Measurements from ENCODE around the gene CPA2. TPM values are rescaled to one million over a fixed set of nuclear protein-coding genes. Genes with fewer than 3 reads are reported as not detected.
"Not testable (repeated sequence)": the region's sequence is repeated elsewhere in the genome, so short reads cannot be mapped to it uniquely, and the experiment has no call there.

The CPA2 gene
- total RNA-seq, 1 donor = not detected

DNA sequence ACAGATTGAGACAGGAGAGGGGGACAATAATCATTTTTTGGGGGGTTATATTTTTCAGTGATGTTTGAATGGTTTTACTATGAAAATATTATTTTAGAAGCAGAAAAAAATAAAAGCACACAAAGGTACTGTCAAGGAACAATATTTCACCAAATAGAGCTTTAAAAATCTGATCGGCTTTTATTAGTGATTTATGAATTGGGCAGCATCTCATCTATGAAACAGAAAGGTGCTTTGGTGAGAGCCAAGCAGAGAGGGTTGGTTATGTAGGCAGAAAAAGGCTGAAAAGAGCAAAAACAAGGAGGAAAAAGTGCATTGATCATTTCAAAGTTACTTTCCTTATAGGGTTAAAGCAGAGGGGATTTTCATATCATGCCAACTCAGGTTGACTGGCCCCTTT lies 26.4 kb upstream of the CPA2 start:
- no peaks in the 10 kb centered on the region for H3K9me3 ChIP-seq (ENCODE audit: low read depth, low read length)
- no peaks in the 10 kb centered on the region for H3K27me3 ChIP-seq (ENCODE audit: insufficient read depth, low read length)
- no peaks in the 10 kb centered on the region for H3K4me1 ChIP-seq (ENCODE audit: insufficient read depth, low read length)
- H3K4me3 ChIP-seq (ENCODE audit: low read length) = no peak overlapping the region

DNA sequence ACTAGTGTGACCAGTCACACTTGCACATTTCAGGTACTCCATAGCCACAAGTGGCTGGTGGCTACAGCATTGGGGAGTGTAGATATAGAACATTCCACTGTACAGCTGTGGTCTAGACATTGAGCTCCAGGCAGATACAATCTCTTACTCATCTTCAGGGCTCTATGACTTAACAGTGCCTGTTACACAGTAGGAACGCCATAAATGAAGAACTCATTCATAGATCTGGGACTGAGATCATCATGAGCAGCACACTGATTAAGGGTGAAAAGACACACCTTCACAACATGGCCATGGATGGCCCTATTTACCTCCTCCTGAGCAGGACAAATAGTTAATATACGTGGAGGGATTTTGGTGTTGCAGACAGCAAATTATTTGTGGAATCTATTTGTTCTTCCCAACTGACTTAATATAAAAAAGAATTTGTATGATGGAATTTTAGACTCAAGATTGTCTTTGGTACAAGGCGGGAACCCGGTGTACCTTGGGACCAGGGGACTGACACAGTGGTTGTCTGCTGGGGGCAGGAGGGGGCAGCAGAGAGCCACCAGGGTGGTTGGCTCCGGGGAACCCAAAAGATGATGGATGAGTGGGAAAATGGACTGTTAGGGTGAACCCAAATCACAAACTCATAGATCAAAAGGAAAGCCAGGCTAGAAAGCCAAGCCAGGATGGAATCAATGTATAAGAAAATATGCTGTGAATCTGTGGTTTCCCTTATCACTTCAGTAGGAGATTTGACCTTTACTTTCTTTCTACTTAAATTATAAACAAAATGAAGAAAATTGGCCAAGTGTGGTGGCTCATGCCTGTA lies 24.3 kb upstream of the CPA2 start:
- H3K27me3 ChIP-seq (ENCODE audit: insufficient read depth, low read length) = no peaks in the 10 kb centered on the region
- no peaks in the 10 kb centered on the region for H3K9me3 ChIP-seq (ENCODE audit: low read depth, low read length)
- no peak overlapping the region for H3K4me3 ChIP-seq (ENCODE audit: low read length)
- no peaks in the 10 kb centered on the region for H3K4me1 ChIP-seq (ENCODE audit: insufficient read depth, low read length)

DNA sequence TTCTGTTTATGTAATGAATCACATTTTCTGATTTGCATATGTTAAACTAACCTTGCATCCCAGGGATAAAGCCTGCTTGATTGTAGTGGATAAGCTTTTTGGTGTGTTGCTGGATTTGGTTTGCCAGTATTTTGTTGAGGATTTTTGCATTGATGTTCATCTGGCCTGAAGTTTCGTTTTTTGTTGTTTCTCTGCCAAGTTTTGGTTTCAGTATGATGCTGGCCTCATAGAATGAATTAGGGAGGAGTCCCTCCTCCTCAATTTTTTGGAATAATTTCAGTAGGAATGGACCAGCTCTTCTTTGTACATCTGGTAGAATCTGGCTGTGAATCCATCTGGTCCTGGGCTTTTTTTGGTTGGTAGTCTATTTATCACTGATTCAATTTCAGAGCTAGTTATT lies 23.2 kb upstream of the CPA2 start:
- H3K4me3 ChIP-seq (ENCODE audit: low read length) = not testable (repeated sequence)

DNA sequence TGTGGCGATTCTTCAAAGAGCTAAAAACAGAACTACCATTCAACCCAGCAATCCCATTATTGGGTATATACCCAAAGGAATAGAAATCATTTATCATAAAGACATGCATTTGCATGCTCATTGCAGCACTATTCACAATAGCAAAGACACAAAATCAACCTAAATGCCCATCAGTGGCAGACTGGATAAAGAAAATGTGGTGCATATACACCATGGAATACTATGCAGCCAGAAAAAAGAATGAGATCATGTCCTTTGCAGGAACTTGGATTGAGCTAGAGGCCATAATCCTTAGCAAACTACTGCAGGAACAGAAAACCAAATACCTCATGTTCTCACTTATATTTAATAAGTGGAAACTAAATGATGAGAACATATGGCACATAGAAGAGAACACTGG lies 20.2 kb upstream of the CPA2 start:
- not testable (repeated sequence) for H3K4me3 ChIP-seq (ENCODE audit: low read length); H3K4me1 ChIP-seq (ENCODE audit: insufficient read depth, low read length); H3K27me3 ChIP-seq (ENCODE audit: insufficient read depth, low read length); H3K9me3 ChIP-seq (ENCODE audit: low read depth, low read length)

More for the DNA sequence above, 23.2 kb upstream of the CPA2 start:
- H3K9me3 ChIP-seq (ENCODE audit: low read depth, low read length); H3K4me1 ChIP-seq (ENCODE audit: insufficient read depth, low read length); H3K27me3 ChIP-seq (ENCODE audit: insufficient read depth, low read length): not testable (repeated sequence)

DNA sequence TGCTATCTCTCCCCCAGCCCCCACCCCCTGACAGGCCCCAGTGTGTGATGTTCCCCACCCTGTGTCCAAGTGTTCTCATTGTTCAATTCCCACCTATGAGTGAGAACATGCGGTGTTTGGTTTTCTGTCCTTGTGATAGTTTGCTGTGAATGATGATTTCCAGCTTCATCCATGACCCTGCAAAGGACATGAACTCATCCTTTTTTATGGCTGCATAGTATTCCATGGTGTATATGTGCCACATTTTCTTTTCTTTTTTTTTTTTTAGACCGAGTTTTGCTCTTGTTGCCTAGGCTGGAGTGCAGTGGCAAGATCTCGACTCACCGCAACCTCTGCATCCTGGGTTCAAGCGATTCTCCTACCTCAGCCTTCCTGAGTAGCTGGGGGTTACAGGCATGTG lies 17.8 kb upstream of the CPA2 start:
- not testable (repeated sequence) for H3K9me3 ChIP-seq (ENCODE audit: low read depth, low read length); H3K27me3 ChIP-seq (ENCODE audit: insufficient read depth, low read length); H3K4me1 ChIP-seq (ENCODE audit: insufficient read depth, low read length); H3K4me3 ChIP-seq (ENCODE audit: low read length)

DNA sequence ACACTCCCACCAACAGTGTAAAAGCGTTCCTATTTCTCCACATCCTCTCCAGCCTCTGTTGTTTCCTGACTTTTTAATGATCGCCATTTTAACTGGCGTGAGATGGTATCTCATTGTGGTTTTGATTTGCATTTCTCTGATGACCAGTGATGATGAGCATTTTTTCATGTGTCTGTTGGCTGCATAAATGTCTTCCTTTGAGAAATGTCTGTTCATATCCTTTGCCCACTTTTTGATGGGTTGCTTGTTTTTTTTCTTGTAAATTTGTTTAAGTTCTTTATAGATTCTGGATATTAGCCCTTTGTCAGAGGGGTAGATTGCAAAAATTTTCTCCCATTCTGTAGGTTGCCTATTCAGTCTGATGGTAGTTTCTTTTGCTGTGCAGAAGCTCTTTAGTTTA lies 17.0 kb upstream of the CPA2 start:
- not testable (repeated sequence) for H3K4me1 ChIP-seq (ENCODE audit: insufficient read depth, low read length); H3K4me3 ChIP-seq (ENCODE audit: low read length); H3K27me3 ChIP-seq (ENCODE audit: insufficient read depth, low read length); H3K9me3 ChIP-seq (ENCODE audit: low read depth, low read length)

DNA sequence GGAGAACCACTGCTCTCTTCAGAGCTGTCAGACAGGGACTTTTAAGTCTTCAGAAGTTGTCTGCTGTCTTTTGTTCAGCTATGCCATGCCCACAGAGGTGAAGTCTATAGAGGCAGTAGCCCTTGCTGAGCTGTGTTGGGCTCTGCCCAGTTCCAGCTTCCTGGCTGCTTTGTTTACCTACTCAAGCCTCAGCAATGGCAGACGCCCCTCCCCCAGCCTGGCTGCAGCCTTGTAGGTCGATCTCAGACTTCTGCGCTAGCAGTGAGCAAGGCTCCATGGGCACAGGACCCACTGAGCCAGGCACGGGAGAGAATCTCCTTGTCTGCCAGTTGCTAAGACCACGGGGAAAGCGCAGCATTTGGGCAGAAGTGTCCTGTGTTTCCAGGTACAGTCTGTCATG lies 12.1 kb upstream of the CPA2 start:
- Histone ChIP-seq H3K4me1 (ENCODE audit: insufficient read depth, low read length) (no peaks in the 10 kb centered on the region), H3K4me3 (ENCODE audit: low read length) (no peak overlapping the region), H3K27me3 (ENCODE audit: insufficient read depth, low read length) (no peaks in the 10 kb centered on the region), H3K9me3 (ENCODE audit: low read depth, low read length) (peaks cover 5% of the 10 kb centered on the region)

DNA sequence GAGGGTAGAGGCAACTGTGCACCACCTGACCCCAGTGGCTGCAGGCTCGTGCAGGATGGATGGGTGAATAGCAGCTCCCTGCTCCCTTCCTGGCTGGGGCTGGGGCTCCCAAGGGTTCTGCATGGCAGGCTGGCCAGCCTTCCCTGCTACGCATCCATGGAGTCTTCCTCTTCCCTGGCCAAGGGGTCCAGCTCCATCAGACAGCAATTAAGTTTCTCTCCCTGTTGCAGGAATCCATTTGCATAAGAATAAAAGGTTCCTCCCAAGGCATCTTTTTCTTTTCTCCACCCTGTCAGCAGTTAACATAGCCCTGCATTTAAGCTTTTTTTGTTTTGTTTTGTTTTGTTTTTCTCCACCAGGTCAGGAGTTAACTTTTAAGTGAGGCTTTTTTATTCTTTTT lies 10.0 kb upstream of the CPA2 start:
- Histone ChIP-seq H3K4me3 (ENCODE audit: low read length) (no peak overlapping the region), H3K27me3 (ENCODE audit: insufficient read depth, low read length) (no peaks in the 10 kb centered on the region), H3K9me3 (ENCODE audit: low read depth, low read length) (peaks cover 5% of the 10 kb centered on the region), H3K4me1 (ENCODE audit: insufficient read depth, low read length) (no peaks in the 10 kb centered on the region)

DNA sequence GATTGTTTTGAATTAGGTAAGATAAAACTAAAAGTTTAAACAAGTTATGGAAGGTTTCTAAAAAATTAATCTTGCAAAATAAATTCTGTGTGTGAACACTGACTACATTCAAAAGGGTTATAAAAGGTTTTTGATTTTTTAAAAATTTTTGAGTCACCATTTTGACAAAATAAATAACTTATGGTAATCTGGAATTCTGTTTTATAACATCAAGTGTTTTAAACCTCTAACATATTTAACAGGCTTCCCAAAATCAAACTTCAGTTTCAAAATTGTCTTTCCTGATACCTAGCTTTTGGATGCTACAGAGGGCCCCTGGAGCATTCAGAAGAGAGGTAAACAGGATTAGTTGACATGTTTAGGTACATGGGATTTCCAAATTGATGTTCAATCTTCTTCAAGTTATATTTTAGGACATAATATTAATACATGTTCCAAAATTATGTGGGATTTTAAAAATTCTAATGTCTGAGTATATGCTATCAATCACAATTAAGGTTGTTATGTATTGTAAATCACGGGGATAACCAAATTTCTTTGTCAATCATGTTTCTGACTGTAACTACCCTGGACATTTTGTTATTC lies 8.1 kb upstream of the CPA2 start:
- Histone ChIP-seq H3K4me1 (ENCODE audit: insufficient read depth, low read length) (no peaks in the 10 kb centered on the region), H3K9me3 (ENCODE audit: low read depth, low read length) (peaks cover 5% of the 10 kb centered on the region), H3K4me3 (ENCODE audit: low read length) (no peak overlapping the region), H3K27me3 (ENCODE audit: insufficient read depth, low read length) (no peaks in the 10 kb centered on the region)

DNA sequence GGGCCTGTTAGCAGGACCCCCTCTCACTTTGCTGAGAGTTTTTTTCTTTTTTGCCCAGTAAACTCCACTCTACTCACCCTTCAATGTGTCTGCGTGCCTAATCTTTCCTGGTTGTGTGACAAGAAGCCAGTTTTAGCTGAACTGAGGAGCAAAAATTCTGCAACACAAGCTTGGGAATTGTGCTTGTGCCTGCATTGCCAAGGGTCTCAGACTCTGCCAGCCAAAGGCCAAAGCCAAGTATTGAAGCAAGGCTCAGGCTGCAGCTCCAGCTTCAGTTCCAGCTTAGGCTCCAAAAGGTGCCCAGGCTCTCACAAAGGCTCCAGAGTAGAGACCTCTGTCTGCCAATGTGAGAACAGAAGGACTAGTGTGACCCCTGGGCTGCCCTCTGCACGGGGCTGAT lies 4.2 kb upstream of the CPA2 start:
- peaks cover 5% of the 10 kb centered on the region for H3K9me3 ChIP-seq (ENCODE audit: low read depth, low read length)
- no peak overlapping the region for H3K4me3 ChIP-seq (ENCODE audit: low read length)
- H3K4me1 ChIP-seq (ENCODE audit: insufficient read depth, low read length) = no peaks in the 10 kb centered on the region
- no peaks in the 10 kb centered on the region for H3K27me3 ChIP-seq (ENCODE audit: insufficient read depth, low read length)

DNA sequence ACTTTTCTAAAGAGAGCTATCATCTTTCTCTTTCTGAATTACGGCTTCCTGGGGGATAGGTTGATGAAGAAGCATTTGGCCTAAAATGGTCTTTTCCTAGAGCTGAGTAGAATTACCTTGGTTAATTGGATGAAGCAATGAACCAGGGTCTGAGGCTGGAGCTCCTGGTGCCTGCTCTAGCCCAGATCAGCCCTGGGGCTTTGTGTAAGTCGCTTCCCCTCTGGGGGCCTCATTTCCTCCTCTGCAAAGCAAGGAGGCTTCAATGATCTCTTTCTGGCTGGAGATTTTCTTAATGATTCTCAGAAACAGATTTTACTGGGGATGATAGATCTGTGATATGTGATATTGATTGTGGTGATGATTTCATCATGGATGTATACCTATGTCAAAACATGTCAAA lies 3.5 kb upstream of the CPA2 start:
- Histone ChIP-seq H3K27me3 (ENCODE audit: insufficient read depth, low read length) (no peaks in the 10 kb centered on the region), H3K9me3 (ENCODE audit: low read depth, low read length) (peaks cover under 1% of the 10 kb centered on the region), H3K4me1 (ENCODE audit: insufficient read depth, low read length) (no peaks in the 10 kb centered on the region), H3K4me3 (ENCODE audit: low read length) (no peak overlapping the region)

DNA sequence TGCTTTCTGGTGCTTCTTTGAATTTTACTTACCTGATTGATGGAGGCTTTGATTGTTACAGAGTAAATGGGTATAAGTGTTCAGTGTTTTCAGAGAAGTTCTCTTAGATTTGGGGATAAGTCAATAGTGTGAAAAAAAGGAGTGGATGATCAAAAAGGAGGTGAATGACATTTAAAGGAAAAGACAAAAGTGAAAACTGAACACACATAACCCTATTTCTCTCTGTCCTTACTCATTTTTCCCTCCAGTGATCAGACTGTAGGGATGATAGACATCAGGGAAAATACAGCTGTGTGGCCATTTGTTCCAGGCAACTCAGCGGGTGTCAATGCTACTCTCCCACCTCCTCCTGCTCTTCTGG lies 278 bp downstream of the CPA2 start:
- Histone ChIP-seq H3K4me3 (ENCODE audit: low read length) (no peak overlapping the region), H3K27me3 (ENCODE audit: insufficient read depth, low read length) (no peaks in the 10 kb centered on the region), H3K4me1 (ENCODE audit: insufficient read depth, low read length) (no peaks in the 10 kb centered on the region), H3K9me3 (ENCODE audit: low read depth, low read length) (no peaks in the 10 kb centered on the region)

DNA sequence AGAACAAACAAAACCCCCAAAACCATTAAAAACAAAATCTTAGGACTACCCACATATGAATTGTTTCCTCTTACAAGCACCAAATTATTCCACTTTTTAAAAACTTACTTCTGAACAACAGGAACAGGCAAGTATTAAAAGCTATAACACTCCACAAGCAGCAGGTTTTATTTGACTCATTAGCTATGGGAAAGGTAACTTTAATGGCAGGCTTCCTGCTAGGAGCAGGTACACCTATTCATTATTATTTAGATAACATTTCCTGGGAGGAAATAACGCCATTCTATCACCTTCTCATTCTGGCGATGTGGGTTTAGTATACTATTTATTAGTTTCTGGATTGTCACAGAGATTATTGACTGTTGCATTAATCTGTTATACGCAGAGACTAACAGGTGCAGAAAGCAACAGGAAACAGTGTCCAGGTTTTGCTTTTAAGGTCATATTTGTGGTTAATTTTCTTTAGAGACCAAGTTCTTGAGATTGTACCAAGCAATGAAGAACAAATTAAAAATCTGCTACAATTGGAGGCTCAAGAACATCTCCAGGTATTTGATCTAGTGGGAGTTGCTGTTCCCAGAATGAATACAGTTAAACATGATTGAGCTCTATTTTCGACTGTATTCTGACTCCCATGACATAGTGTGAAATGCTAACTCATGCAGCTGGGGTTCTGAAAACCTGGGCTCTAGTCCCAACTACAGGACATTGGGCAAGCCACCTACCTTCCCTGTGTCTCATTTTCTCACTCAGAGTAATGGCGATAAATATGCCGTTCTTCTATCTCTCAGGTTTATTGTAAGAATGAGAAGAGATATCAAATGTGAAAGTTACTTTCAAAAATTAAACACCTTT lies 2.0 kb downstream of the CPA2 start:
- H3K27me3 ChIP-seq (ENCODE audit: insufficient read depth, low read length) = no peaks in the 10 kb centered on the region
- H3K4me3 ChIP-seq (ENCODE audit: low read length) = no peak overlapping the region
- H3K9me3 ChIP-seq (ENCODE audit: low read depth, low read length) = no peaks in the 10 kb centered on the region
- no peaks in the 10 kb centered on the region for H3K4me1 ChIP-seq (ENCODE audit: insufficient read depth, low read length)

DNA sequence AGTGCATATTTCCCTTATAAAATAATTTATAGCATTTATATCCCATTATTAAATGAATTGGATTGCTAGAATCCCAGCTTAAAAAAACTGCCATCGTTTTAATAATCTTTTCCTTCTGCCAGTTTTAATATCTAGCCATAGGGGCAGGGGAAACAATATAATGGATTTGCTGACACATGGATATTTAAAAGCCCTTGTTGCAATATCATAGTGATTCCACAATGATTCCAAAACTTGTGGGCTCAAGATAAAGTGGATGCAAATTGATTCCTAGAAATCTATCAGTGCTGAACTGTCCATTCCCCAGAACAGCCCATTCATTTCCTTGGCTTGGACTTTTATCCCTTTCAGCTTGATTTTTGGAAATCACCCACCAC lies 2.6 kb downstream of the CPA2 start:
- Histone ChIP-seq H3K4me3 (ENCODE audit: low read length) (no peak overlapping the region), H3K4me1 (ENCODE audit: insufficient read depth, low read length) (peaks cover 4% of the 10 kb centered on the region), H3K9me3 (ENCODE audit: low read depth, low read length) (no peaks in the 10 kb centered on the region), H3K27me3 (ENCODE audit: insufficient read depth, low read length) (no peaks in the 10 kb centered on the region)

DNA sequence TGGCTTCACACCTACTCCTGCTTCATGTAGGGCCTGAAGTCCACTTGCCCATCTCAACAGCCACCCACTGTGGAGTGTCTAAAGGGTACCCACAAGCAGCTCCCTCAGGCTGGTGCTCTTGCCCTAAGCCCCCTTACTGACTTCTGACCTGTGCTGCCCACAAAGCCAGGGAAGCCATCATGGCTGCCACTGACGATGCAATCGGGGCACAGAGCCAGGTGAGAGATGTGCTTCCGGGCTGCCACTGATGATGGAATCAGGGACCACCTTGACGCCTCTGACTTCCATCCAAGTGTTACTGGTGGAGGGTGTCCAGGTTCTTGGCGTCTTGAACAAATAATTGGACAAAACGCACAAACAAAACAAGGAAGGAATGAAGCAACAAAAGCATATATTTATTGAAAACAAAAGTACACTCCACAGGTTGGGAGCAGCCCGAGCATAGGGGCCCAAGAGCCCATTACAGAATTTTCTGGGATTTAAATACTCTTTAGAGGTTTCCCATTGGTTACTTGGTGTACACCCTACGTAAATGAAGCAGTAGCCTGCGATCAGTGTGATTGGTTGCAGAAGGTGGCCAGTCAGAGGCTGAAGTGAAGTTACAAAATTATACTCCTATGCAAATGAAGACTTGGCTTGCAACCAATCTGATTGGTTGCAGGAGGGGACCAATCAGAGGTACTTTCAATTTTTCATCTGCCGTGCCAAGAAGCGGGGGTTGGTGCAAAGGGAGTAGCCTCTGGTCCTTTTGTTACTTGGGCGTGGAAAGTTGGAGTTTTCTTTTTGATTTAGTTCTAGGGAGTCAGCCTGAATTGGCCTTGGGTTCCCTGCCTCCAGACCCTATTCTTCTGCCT lies 4.5 kb downstream of the CPA2 start:
- no peaks in the 10 kb centered on the region for H3K27me3 ChIP-seq (ENCODE audit: insufficient read depth, low read length)
- no peaks in the 10 kb centered on the region for H3K9me3 ChIP-seq (ENCODE audit: low read depth, low read length)
- H3K4me1 ChIP-seq (ENCODE audit: insufficient read depth, low read length) = peaks cover 4% of the 10 kb centered on the region
- no peak overlapping the region for H3K4me3 ChIP-seq (ENCODE audit: low read length)

Data from mononuclear cell (primary cell).